A549 (cell line): ENCODE data around the gene ZP2. TPM values are rescaled to one million over a fixed set of nuclear protein-coding genes. Genes with fewer than 3 reads are reported as not detected.

Source experiments
- ATAC-seq, 2 experiments: fragments of 200-7000 bp in 1 of 2; fragments of >200 bp in 1 of 2; cut with Nextera tagmentation in 1 of 2; cut with Tn5 transposase in 1 of 2; 3 replicates each; pipeline versions ENCODE4 v1.8.0 to v1.9.1; 2018 to 2020; ENCODE audit warnings: mild to moderate bottlenecking in 1 of 2, moderate library complexity in 1 of 2
- CTCF ChIA-PET: fragments of 300-600 bp; sonication (Branson Sonifier 250); formaldehyde crosslinking; extraction: SDS; loops from one replicate; lab custom pipeline; 2021; ENCODE audit warnings: antibody characterized with exemption, inconsistent platforms; lab: Yijun Ruan, JAX
- POLR2A ChIA-PET: fragments of 350-600 bp; formaldehyde crosslinking; extraction: SDS; loops from one replicate; lab custom pipeline; 2021; ENCODE audit warnings: antibody characterized with exemption, inconsistent platforms; lab: Yijun Ruan, JAX
- DNase-seq, 2 experiments: peaks; one replicate each; pipeline versions ENCODE4 v3.0.0 to v3.0.0-alpha.2; 2011 to 2016; ENCODE audit warnings: low read depth in 1 of 2, low spot score in 1 of 2
- FAIRE-seq: peaks from 2 replicates; lab custom pipeline; 2011; peaks lifted over from hg19 to GRCh38; lab: Jason Lieb, UNC
- H3K27ac ChIP-seq, 2 experiments: fragments of >200 bp; sonication (Bioruptor Twin); formaldehyde crosslinking; 3 replicates each; pipeline ENCODE4 v1.5.1; 2016 to 2017
- H3K4me1 ChIP-seq: fragments of >200 bp; sonication (Bioruptor Twin); formaldehyde crosslinking; 3 replicates; pipeline ENCODE4 v1.6.1; 2016
- H3K4me2 ChIP-seq: fragments of >200 bp; sonication (Bioruptor Twin); formaldehyde crosslinking; 3 replicates; pipeline ENCODE4 v1.6.1; 2016
- H3K4me3 ChIP-seq: fragments of >200 bp; sonication (Bioruptor Twin); formaldehyde crosslinking; 3 replicates; pipeline ENCODE4 v1.5.1; 2016
- H3K9me3 ChIP-seq: fragments of >200 bp; sonication (Bioruptor Twin); formaldehyde crosslinking; 3 replicates; pipeline ENCODE4 v1.6.1; 2016
- CEBPB ChIP-seq, 2 experiments: fragments of >200 bp in 1 of 2; sonication (Bioruptor Twin) in 1 of 2; formaldehyde crosslinking in 1 of 2; IDR thresholded peaks; 2 replicates each; pipeline ENCODE4 v1.6.1; 2012 to 2016
- CHD2 ChIP-seq: fragments of 150-350 bp; IDR thresholded peaks from 2 replicates; pipeline ENCODE4 v1.6.1; 2014; ENCODE audit warnings: low read length; ENCODE audit not compliant: partially characterized antibody
- ESRRA ChIP-seq: fragments of 150-350 bp; IDR thresholded peaks from 2 replicates; pipeline ENCODE4 v1.6.1; 2014; ENCODE audit warnings: mild to moderate bottlenecking, low read length, borderline replicate concordance
- GATA3 ChIP-seq: IDR thresholded peaks from 2 replicates; pipeline ENCODE4 v1.6.1; 2012; ENCODE audit warnings: borderline replicate concordance
- HDAC2 ChIP-seq: fragments of 200-600 bp; sonication (generic); IDR thresholded peaks from 2 replicates; pipeline ENCODE4 v1.6.1; 2016
- HEYL ChIP-seq: fragments of 250-450 bp; sonication (Bioruptor Pico); IDR thresholded peaks from 2 replicates; pipeline ENCODE4 v1.8.0; 2021; ENCODE audit warnings: mild to moderate bottlenecking, moderate library complexity
- HOXB13 ChIP-seq: fragments of 250-450 bp; sonication (Bioruptor Pico); IDR thresholded peaks from 2 replicates; pipeline ENCODE4 v1.5.0; 2020; ENCODE audit warnings: low read depth, mild to moderate bottlenecking, moderate library complexity
- JUNB ChIP-seq: fragments of >200 bp; sonication (Bioruptor Twin); formaldehyde crosslinking; IDR thresholded peaks from 2 replicates; pipeline ENCODE4 v1.6.1; 2016
- KDM1A ChIP-seq: fragments of 200-600 bp; sonication (generic); IDR thresholded peaks from 2 replicates; pipeline ENCODE4 v1.6.1; 2016; ENCODE audit warnings: low read depth, mild to moderate bottlenecking
- MAFK ChIP-seq: fragments of 450-650 bp; IDR thresholded peaks from 2 replicates; pipeline ENCODE4 v1.6.1; 2014; ENCODE audit not compliant: partially characterized antibody
- MAZ ChIP-seq: fragments of 150-350 bp; IDR thresholded peaks from 2 replicates; pipeline ENCODE4 v1.6.1; 2014; ENCODE audit warnings: antibody characterized with exemption, low read depth, low read length, borderline replicate concordance
- MYC ChIP-seq: IDR thresholded peaks from 2 replicates; pipeline ENCODE4 v1.6.1; 2012; ENCODE audit warnings: mild to moderate bottlenecking, inconsistent platforms, low read length, improper control_type of control experiment, borderline replicate concordance
- NR3C1 ChIP-seq: fragments of >200 bp; sonication (Bioruptor Twin); formaldehyde crosslinking; IDR thresholded peaks from 3 replicates; pipeline ENCODE4 v1.6.1; 2017
- POLR2A ChIP-seq: IDR thresholded peaks from 2 replicates; pipeline ENCODE4 v1.6.1; 2012; ENCODE audit warnings: mild to moderate bottlenecking, low read length
- RFX5 ChIP-seq: fragments of 450-650 bp; IDR thresholded peaks from 2 replicates; pipeline ENCODE4 v1.7.1; 2014; ENCODE audit warnings: antibody characterized with exemption, mild to moderate bottlenecking, moderate library complexity
- RNF2 ChIP-seq: fragments of 200-600 bp; sonication (generic); IDR thresholded peaks from 2 replicates; pipeline ENCODE4 v1.6.1; 2016; ENCODE audit warnings: low read depth, mild to moderate bottlenecking, antibody characterized with exemption, moderate library complexity, borderline replicate concordance
- SREBF2 ChIP-seq: fragments of 450-650 bp; IDR thresholded peaks from 2 replicates; pipeline ENCODE4 v1.6.1; 2014; ENCODE audit warnings: mild to moderate bottlenecking, moderate library complexity
- TP53 ChIP-seq: fragments of 250-450 bp; sonication (Bioruptor Pico); IDR thresholded peaks from 2 replicates; pipeline ENCODE4 v1.5.0; 2021; ENCODE audit warnings: mild to moderate bottlenecking, moderate library complexity
- ZC3H11A ChIP-seq: fragments of 450-650 bp; IDR thresholded peaks from 2 replicates; pipeline ENCODE4 v1.6.1; 2014; ENCODE audit warnings: antibody characterized with exemption, mild to moderate bottlenecking
- ZSCAN20 ChIP-seq: fragments of 250-450 bp; sonication (Bioruptor Pico); IDR thresholded peaks from 2 replicates; pipeline ENCODE4 v1.8.0; 2022; ENCODE audit warnings: mild to moderate bottlenecking, moderate library complexity
- WGBS: methylation state at CpG from one replicate; pipeline ENCODE4 v1.1.6; 2017; ENCODE audit errors: missing lambda C conversion rate; 5-methylcytosine and 5-hydroxymethylcytosine counted together
- polyA plus RNA-seq, 4 experiments: library from polyadenylated mRNA; depleted of rRNA in 3 of 4; stranded (reverse); fragments of >200 nt; fragmentation: RNase III in 1 of 4; extraction: RNeasy Plus Mini Kit Qiagen cat#74134 plus additional on column Dnase treatment in 1 of 4; gene quantifications; 2 replicates in 3 of 4; 3 replicates in 1 of 4; pipeline ENCODE4 v1.2.3, GENCODE V29; 2011 to 2017
- TF ChIP-seq, protein P1 (sequence below): fragments of 150-350 bp; IDR thresholded peaks from 2 replicates; pipeline ENCODE4 v1.6.1; 2014; ENCODE audit warnings: low read depth, mild to moderate bottlenecking, low read length
- TF ChIP-seq, protein P2 (sequence below): fragments of 250-450 bp; sonication (Bioruptor Pico); IDR thresholded peaks from 2 replicates; pipeline ENCODE4 v1.5.0; 2020; ENCODE audit warnings: low read depth, mild to moderate bottlenecking, moderate library complexity
- TF ChIP-seq, protein P3 (sequence below): IDR thresholded peaks from 2 replicates; pipeline ENCODE4 v1.6.1; 2012; ENCODE audit warnings: low read depth, borderline replicate concordance
- TF ChIP-seq, protein P4 (sequence below): fragments of 200-600 bp; sonication (generic); IDR thresholded peaks from 2 replicates; pipeline ENCODE4 v1.6.1; 2016; ENCODE audit warnings: antibody characterized with exemption, mild to moderate bottlenecking, moderate library complexity
- TF ChIP-seq, protein P5 (sequence below): fragments of >200 bp; sonication (Bioruptor Twin); formaldehyde crosslinking; IDR thresholded peaks from 3 replicates; pipeline ENCODE4 v1.5.1; 2016
- TF ChIP-seq, protein P6 (sequence below): IDR thresholded peaks from 2 replicates; pipeline ENCODE4 v1.6.1; 2012

The ZP2 gene
- polyA plus RNA-seq, 2 of the 4 experiments (the other 2 are of a cell fraction): not detected

DNA sequence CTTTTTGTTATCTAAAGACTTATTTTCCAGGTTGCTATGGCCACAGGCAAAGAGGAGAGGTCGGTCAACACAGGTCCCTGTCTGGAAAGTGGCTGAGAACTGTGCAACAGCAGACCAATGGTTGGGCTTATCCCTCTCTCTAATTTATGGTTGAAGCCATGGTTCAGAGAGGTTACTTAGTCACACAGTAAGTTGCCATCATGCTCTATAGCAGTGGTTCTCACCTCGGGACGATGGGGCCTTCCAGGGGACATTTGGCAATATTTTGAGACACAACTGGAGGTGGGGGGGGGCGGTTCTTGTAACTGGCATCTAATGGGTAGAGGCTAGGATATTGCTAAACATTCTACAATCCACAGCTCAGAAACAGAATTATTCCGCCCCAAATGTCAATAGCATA lies 53.7 kb downstream of the ZP2 start:
- DNase-seq (no peak), ATAC-seq (no peak), FAIRE-seq (no peak)
- no peak for TF ChIP-seq MAZ
- TF ChIP-seq GATA3: no peak
- TF ChIP-seq, protein P1, sequence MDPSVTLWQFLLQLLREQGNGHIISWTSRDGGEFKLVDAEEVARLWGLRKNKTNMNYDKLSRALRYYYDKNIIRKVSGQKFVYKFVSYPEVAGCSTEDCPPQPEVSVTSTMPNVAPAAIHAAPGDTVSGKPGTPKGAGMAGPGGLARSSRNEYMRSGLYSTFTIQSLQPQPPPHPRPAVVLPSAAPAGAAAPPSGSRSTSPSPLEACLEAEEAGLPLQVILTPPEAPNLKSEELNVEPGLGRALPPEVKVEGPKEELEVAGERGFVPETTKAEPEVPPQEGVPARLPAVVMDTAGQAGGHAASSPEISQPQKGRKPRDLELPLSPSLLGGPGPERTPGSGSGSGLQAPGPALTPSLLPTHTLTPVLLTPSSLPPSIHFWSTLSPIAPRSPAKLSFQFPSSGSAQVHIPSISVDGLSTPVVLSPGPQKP: no peak
- TF ChIP-seq TP53 (CRISPR knock-in tag): no peak
- TF ChIP-seq MYC: no peak
- no peak for TF ChIP-seq ZSCAN20 (CRISPR knock-in tag)
- TF ChIP-seq, protein P2, sequence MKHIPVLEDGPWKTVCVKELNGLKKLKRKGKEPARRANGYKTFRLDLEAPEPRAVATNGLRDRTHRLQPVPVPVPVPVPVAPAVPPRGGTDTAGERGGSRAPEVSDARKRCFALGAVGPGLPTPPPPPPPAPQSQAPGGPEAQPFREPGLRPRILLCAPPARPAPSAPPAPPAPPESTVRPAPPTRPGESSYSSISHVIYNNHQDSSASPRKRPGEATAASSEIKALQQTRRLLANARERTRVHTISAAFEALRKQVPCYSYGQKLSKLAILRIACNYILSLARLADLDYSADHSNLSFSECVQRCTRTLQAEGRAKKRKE: no peak
- no peak for TF ChIP-seq SREBF2
- no peak for TF ChIP-seq CEBPB (IDR thresholded peaks at IDR 0.05)
- TF ChIP-seq KDM1A: no peak
- TF ChIP-seq NR3C1: no peak
- no peak for TF ChIP-seq ZC3H11A
- TF ChIP-seq RNF2: no peak
- TF ChIP-seq, protein P3, sequence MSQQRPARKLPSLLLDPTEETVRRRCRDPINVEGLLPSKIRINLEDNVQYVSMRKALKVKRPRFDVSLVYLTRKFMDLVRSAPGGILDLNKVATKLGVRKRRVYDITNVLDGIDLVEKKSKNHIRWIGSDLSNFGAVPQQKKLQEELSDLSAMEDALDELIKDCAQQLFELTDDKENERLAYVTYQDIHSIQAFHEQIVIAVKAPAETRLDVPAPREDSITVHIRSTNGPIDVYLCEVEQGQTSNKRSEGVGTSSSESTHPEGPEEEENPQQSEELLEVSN: no peak
- POLR2A ChIA-PET: interaction anchor here (1.1 kb wide), 1 partner anchor 143 kb away, joined by 4 read pairs; no protein-coding TSS in a partner anchor
- Histone ChIP-seq H3K27ac (peak overlapping the region in 1 of 2 experiments; percentile 95; a peak in 3 of 6 replicates), H3K9me3 (no peaks in the 10 kb centered on the region), H3K4me2 (peak overlapping the region; percentile 92), H3K4me3 (no peak overlapping the region; the same call in 1 of the 3 replicates), H3K4me1 (peaks cover 19% of the 10 kb centered on the region; the same call in 2 of the 3 replicates)
- 72% methylated on average over 5 of the region's 5 CpGs for whole genome bisulfite sequencing
- CTCF ChIA-PET: interaction anchor here (0.6 to 10.8 kb wide), 29 partner anchors 10 to 1170 kb away, joined by 3 to 141 read pairs (median 5); partner anchors contain the start of genes CRYM, DCUN1D3 and LYRM1

DNA sequence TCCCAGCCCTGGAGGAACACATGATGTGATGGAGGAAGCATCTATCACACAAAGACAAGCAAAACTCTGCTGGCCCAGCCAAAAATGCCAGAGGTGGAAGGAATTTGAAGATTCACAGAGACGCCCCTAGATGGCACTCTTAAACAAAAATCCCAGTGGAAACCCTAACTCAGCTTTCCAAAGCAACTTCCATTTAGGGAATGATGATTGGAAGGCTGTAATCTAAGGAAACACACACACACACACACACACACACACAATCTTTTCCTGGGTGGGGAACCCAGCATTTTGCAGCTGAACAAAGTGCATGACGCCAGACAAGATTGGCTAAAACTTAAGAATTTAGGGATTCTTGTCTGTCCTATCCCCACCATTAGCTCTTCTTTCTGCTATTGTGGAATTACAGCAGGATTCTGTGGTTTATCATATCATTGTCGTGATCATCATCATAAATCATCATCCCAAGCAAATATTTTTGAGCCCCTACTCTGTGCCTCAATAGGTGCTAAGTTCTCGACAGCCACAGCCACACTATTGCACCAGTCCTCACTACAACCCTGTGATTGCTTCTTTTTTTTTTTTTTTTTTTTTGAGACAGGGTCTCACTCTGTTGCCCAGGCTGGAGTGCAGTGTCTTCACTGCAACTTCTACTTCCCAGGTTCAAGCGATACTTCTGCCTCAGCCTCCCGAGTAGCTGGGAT lies 54.5 kb downstream of the ZP2 start:
- CTCF ChIA-PET: interaction anchor here (0.6 to 10.8 kb wide), 45 partner anchors 10 to 1201 kb away, joined by 3 to 141 read pairs (median 4); partner anchors contain the start of genes CRYM, DCUN1D3, ERI2 and LYRM1
- peak; percentile 61 to 65 for ATAC-seq
- TF ChIP-seq, protein P2: no peak
- TF ChIP-seq HEYL (CRISPR knock-in tag) (no peak), RFX5 (no peak), MAFK (no peak), HOXB13 (CRISPR knock-in tag) (no peak), POLR2A (no peak), ESRRA (no peak), HDAC2 (no peak), JUNB (no peak), CHD2 (no peak)
- TF ChIP-seq, protein P4, sequence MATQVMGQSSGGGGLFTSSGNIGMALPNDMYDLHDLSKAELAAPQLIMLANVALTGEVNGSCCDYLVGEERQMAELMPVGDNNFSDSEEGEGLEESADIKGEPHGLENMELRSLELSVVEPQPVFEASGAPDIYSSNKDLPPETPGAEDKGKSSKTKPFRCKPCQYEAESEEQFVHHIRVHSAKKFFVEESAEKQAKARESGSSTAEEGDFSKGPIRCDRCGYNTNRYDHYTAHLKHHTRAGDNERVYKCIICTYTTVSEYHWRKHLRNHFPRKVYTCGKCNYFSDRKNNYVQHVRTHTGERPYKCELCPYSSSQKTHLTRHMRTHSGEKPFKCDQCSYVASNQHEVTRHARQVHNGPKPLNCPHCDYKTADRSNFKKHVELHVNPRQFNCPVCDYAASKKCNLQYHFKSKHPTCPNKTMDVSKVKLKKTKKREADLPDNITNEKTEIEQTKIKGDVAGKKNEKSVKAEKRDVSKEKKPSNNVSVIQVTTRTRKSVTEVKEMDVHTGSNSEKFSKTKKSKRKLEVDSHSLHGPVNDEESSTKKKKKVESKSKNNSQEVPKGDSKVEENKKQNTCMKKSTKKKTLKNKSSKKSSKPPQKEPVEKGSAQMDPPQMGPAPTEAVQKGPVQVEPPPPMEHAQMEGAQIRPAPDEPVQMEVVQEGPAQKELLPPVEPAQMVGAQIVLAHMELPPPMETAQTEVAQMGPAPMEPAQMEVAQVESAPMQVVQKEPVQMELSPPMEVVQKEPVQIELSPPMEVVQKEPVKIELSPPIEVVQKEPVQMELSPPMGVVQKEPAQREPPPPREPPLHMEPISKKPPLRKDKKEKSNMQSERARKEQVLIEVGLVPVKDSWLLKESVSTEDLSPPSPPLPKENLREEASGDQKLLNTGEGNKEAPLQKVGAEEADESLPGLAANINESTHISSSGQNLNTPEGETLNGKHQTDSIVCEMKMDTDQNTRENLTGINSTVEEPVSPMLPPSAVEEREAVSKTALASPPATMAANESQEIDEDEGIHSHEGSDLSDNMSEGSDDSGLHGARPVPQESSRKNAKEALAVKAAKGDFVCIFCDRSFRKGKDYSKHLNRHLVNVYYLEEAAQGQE: no peak
- TF ChIP-seq, protein P5, sequence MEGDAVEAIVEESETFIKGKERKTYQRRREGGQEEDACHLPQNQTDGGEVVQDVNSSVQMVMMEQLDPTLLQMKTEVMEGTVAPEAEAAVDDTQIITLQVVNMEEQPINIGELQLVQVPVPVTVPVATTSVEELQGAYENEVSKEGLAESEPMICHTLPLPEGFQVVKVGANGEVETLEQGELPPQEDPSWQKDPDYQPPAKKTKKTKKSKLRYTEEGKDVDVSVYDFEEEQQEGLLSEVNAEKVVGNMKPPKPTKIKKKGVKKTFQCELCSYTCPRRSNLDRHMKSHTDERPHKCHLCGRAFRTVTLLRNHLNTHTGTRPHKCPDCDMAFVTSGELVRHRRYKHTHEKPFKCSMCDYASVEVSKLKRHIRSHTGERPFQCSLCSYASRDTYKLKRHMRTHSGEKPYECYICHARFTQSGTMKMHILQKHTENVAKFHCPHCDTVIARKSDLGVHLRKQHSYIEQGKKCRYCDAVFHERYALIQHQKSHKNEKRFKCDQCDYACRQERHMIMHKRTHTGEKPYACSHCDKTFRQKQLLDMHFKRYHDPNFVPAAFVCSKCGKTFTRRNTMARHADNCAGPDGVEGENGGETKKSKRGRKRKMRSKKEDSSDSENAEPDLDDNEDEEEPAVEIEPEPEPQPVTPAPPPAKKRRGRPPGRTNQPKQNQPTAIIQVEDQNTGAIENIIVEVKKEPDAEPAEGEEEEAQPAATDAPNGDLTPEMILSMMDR: peak; percentile 70
- TF ChIP-seq, protein P6, sequence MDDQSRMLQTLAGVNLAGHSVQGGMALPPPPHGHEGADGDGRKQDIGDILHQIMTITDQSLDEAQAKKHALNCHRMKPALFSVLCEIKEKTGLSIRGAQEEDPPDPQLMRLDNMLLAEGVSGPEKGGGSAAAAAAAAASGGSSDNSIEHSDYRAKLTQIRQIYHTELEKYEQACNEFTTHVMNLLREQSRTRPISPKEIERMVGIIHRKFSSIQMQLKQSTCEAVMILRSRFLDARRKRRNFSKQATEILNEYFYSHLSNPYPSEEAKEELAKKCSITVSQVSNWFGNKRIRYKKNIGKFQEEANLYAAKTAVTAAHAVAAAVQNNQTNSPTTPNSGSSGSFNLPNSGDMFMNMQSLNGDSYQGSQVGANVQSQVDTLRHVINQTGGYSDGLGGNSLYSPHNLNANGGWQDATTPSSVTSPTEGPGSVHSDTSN: no peak

More for the DNA sequence above, 54.5 kb downstream of the ZP2 start:
- FAIRE-seq (no peak), DNase-seq (peak; percentile 69 to 78)
- Histone ChIP-seq H3K4me1 (peaks cover 16% of the 10 kb centered on the region; the same call in 2 of the 3 replicates), H3K4me3 (no peak overlapping the region), H3K9me3 (no peaks in the 10 kb centered on the region), H3K27ac (no peak overlapping the region), H3K4me2 (0 out of 3 replicates have a peak overlapping the region, but pooled peaks have one; percentile 32)
- WGBS: 47% methylated on average over 6 of the region's 6 CpGs
- POLR2A ChIA-PET: interaction anchor here (0.6 to 1.1 kb wide), 2 partner anchors 123 to 144 kb away, joined by 4 to 24 read pairs; no protein-coding TSS in a partner anchor
